Breast epithelium (tissue), 4 donors: Measurements from ENCODE around the gene CCL13. TPM values are rescaled to one million over a fixed set of nuclear protein-coding genes. Genes with fewer than 3 reads are reported as not detected.
"Not testable (repeated sequence)": the region's sequence is repeated elsewhere in the genome, so short reads cannot be mapped to it uniquely, and the experiment has no call there.

Experiments
- DNase-seq, 2 donors: peaks; one replicate each; pipeline ENCODE4 v3.0.0-alpha.2; 2019; ENCODE audit warnings: low spot score in 2 of 2
- H3K27ac ChIP-seq, 2 donors: fragments of 200-600 bp; sonication (generic) in 1 of 2; one replicate each; pipeline ENCODE4 v1.5.1; 2016 to 2019; ENCODE audit warnings: mild to moderate bottlenecking in 1 of 2
- H3K27me3 ChIP-seq, 2 donors: fragments of 200-600 bp; sonication (generic) in 1 of 2; one replicate each; pipeline versions ENCODE4 v1.5.1 to v1.6.0; 2017 to 2019; ENCODE audit warnings: control low read depth in 1 of 2, mild to moderate bottlenecking in 1 of 2
- H3K36me3 ChIP-seq: fragments of 200-600 bp; one replicate; pipeline ENCODE4 v1.5.1; 2019
- H3K4me1 ChIP-seq, 2 donors: fragments of 200-600 bp; sonication (generic); one replicate each; pipeline ENCODE4 v1.5.1; 2016 to 2019; ENCODE audit warnings: control low read depth in 1 of 2
- H3K4me3 ChIP-seq, 3 donors: fragments of 200-600 bp; sonication (generic); 1 replicate in 2 of 3; 2 replicates in 1 of 3; pipeline ENCODE4 v1.5.1; 2016 to 2019; ENCODE audit warnings: mild to moderate bottlenecking in 3 of 3, moderate library complexity in 2 of 3
- H3K9me3 ChIP-seq, 2 donors: fragments of 200-600 bp; sonication (generic) in 1 of 2; one replicate each; pipeline ENCODE4 v1.5.1; 2016 to 2019; ENCODE audit warnings: control low read depth in 1 of 2
- CTCF ChIP-seq, 3 donors: fragments of 450-650 bp; IDR thresholded peaks; one replicate each; pipeline ENCODE4 v1.5.1; 2016 to 2017; ENCODE audit warnings: antibody characterized with exemption in 3 of 3, mild to moderate bottlenecking in 3 of 3, moderate library complexity in 3 of 3
- POLR2A ChIP-seq: fragments of 450-650 bp; IDR thresholded peaks from one replicate; pipeline ENCODE4 v1.6.1; 2016; ENCODE audit warnings: antibody characterized with exemption, mild to moderate bottlenecking, moderate library complexity
- POLR2AphosphoS5 ChIP-seq, 3 donors: sonication (generic); formaldehyde crosslinking; IDR thresholded peaks; one replicate each; pipeline ENCODE4 v1.6.1; 2017; ENCODE audit warnings: antibody characterized with exemption in 3 of 3
- intact Hi-C: fragments of 100-400 bp; cut with DNase I; formaldehyde crosslinking; loops from one replicate; pipeline ENCODE4 v1.15.1; 2023; ENCODE audit warnings: low total_unique reads
- total RNA-seq, 3 donors: library from RNA; depleted of rRNA; stranded (reverse); fragments of >200 nt; gene quantifications; one replicate each; pipeline ENCODE4 v1.1.0, GENCODE V29; 2016

Gene CCL13
- total RNA-seq, 3 donors from 2014 or later = 1.0 to 4.3 (median 2.0) TPM

GRCh38 chr17:34313164-34313563 is 43.1 kb upstream of the CCL13 start:
- no peak overlapping the region for H3K4me3 ChIP-seq
- peaks cover 0 to 6% of the 10 kb centered on the region in 2 donors for H3K4me1 ChIP-seq
- no peaks in the 10 kb centered on the region for H3K27me3 ChIP-seq
- H3K27ac ChIP-seq = peak overlapping the region; percentile 38 to 51
- H3K36me3 ChIP-seq = no peaks in the 10 kb centered on the region
- TF ChIP-seq CTCF (IDR thresholded peaks at IDR 0.05) = no peak
- TF ChIP-seq POLR2A = no peak
- no peak for TF ChIP-seq POLR2AphosphoS5 (IDR thresholded peaks at IDR 0.05)
- DNase-seq = no peak
- intact Hi-C loops = no loop called here
- no peaks in the 10 kb centered on the region for H3K9me3 ChIP-seq

- Histone ChIP-seq H3K9me3 (no peaks in the 10 kb centered on the region), H3K4me1 (peaks cover 0 to 6% of the 10 kb centered on the region in 2 donors), H3K27ac (peak overlapping the region; percentile 27 to 50), H3K36me3 (no peaks in the 10 kb centered on the region), H3K4me3 (no peak overlapping the region), H3K27me3 (no peaks in the 10 kb centered on the region)
- intact Hi-C loops = no loop called here
- no peak for DNase-seq
- TF ChIP-seq CTCF (IDR thresholded peaks at IDR 0.05) (no peak), POLR2AphosphoS5 (IDR thresholded peaks at IDR 0.05) (peak in 2 of 3 donors; percentile 18 to 81), POLR2A (no peak)
These were observed 42.0 kb upstream of the CCL13 start for GRCh38 chr17:34314279-34314678.

DNA sequence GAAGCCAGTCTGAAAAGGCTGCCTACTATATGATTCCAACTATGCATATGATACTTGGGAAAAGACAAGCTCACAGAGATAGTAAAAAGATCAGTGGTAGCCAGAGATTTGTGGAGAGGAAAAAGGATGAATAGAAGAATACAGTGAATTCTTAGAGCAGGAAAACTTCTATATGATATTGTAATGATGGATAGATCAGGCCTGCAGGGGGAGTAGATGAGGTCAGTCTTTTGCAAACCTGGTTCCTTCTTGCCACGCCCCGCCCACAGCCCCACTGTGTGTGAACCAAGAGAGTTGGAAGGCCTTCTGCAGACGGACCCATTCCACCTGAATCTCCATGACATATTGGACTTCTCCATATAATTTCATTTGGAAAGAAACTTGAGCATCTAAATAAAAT is 37.8 kb upstream of the CCL13 start:
- intact Hi-C loops = no loop called here
- Histone ChIP-seq H3K9me3 (no peaks in the 10 kb centered on the region), H3K36me3 (no peaks in the 10 kb centered on the region), H3K4me3 (no peak overlapping the region), H3K27ac (peak overlapping the region in 1 of 2 donors; percentile 61), H3K27me3 (no peaks in the 10 kb centered on the region), H3K4me1 (peaks cover 0 to 6% of the 10 kb centered on the region in 2 donors)
- no peak for TF ChIP-seq POLR2AphosphoS5 (IDR thresholded peaks at IDR 0.05)
- no peak for TF ChIP-seq CTCF (IDR thresholded peaks at IDR 0.05)
- no peak for TF ChIP-seq POLR2A
- DNase-seq = no peak

DNA sequence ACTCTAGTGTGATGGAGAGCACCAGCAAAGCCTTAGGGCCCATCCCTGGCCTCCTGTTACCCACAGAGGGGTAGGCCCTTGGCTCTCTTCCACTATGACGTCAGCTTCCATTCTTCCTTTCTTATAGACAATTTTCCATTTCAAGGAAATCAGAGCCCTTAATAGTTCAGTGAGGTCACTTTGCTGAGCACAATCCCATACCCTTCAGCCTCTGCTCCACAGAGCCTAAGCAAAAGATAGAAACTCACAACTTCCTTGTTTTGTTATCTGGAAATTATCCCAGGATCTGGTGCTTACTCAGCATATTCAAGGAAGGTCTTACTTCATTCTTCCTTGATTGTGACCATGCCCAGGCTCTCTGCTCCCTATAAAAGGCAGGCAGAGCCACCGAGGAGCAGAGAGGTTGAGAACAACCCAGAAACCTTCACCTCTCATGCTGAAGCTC is 37.2 kb upstream of the CCL13 start, which contains the start of gene CCL8:
Gene CCL8 (plus strand): TSS at position 397 of the 445 bp plus-strand sequence. CDS start 67 bp downstream, outside the sequence.
- Histone ChIP-seq H3K36me3 (no peaks in the 10 kb centered on the region), H3K27ac (peak within 1 kb of the TSS; percentile 22 to 61), H3K4me1 (peaks cover 0 to under 1% of the 10 kb centered on the region in 2 donors), H3K4me3 (no peak within 1 kb of the TSS), H3K9me3 (peaks cover 0 to 2% of the 10 kb centered on the region in 2 donors), H3K27me3 (no peaks in the 10 kb centered on the region)
- intact Hi-C loops = no loop called here
- DNase-seq = no peak
- no peak for TF ChIP-seq CTCF (IDR thresholded peaks at IDR 0.05)
- TF ChIP-seq POLR2AphosphoS5 (IDR thresholded peaks at IDR 0.05) = no peak

GRCh38 chr17:34321964-34322363 is 34.3 kb upstream of the CCL13 start:
- Histone ChIP-seq H3K9me3 (peaks cover 0 to 8% of the 10 kb centered on the region in 2 donors), H3K36me3 (no peaks in the 10 kb centered on the region), H3K27ac (peak overlapping the region in 1 of 2 donors; percentile 23), H3K27me3 (no peaks in the 10 kb centered on the region), H3K4me3 (no peak overlapping the region), H3K4me1 (no peaks in the 10 kb centered on the region)
- TF ChIP-seq POLR2A = no peak
- no peak for DNase-seq
- intact Hi-C loops = no loop called here

GRCh38 chr17:34327580-34327979 is 28.7 kb upstream of the CCL13 start:
- H3K27me3 ChIP-seq, intact Hi-C loops, DNase-seq, H3K4me3 ChIP-seq, H3K4me1 ChIP-seq, H3K36me3 ChIP-seq, H3K27ac ChIP-seq, H3K9me3 ChIP-seq: not testable (repeated sequence)
- peak in 2 of 3 donors; percentile 34 to 48 for TF ChIP-seq POLR2AphosphoS5 (IDR thresholded peaks at IDR 0.05)
